Activated T-cell treated with anti-CD3 and anti-CD28 coated beads, Interleukin-2, amount 50 U/mL, for 4 hours (primary cell): ENCODE measurements around the gene DRAXIN. TPM values are rescaled to one million over a fixed set of nuclear protein-coding genes. Genes with fewer than 3 reads are reported as not detected.

ENCODE experiments used
- ATAC-seq, 2 donors: fragments of 200-7000 bp; cut with Tn5 transposase; one replicate each; pipeline ENCODE4 v1.10.0; 2021
- DNase-seq: peaks from one replicate; pipeline ENCODE4 v3.0.0-alpha.2; 2020
- H3K27me3 Mint-ChIP-seq: one replicate; pipeline ENCODE4 v1.8.0; 2021; ENCODE audit warnings: low read depth, mixed read lengths
- H3K36me3 Mint-ChIP-seq: one replicate; pipeline ENCODE4 v1.8.0; 2022; ENCODE audit warnings: mixed read lengths; ENCODE audit not compliant: insufficient read depth
- H3K4me1 Mint-ChIP-seq: one replicate; pipeline ENCODE4 v1.8.0; 2021; ENCODE audit warnings: low read depth, mixed read lengths
- H3K4me3 Mint-ChIP-seq: one replicate; pipeline ENCODE4 v1.8.0; 2021; ENCODE audit warnings: mild to moderate bottlenecking, moderate library complexity, mixed read lengths
- H3K9me3 Mint-ChIP-seq: one replicate; pipeline ENCODE4 v1.8.0; 2021; ENCODE audit warnings: mixed read lengths
- total RNA-seq, 3 donors: library from RNA; stranded (reverse); gene quantifications; one replicate each; pipeline ENCODE4 v1.2.1, GENCODE V29; 2021

DRAXIN gene
- total RNA-seq, 3 donors from 2014 or later, result 0.03 to 0.08 (median 0.05) TPM

DNA sequence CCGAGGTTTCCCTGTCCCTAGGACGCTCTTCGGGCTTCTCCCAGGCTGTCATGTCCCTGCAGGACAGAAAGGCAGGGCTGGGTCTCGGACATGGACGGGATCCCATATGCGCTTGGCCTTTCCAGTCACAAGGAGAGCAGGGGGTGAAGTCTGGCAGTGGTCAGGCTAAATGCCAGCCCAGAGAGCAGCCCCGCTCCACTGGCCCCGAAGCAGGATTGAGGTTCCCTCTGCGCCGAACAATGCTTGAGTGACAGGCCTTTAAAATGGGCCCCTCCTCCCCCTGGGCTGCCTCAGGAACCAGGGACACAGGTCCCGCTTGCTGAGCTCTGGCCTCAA is 12.7 kb downstream of the DRAXIN start:
- no peaks in the 10 kb centered on the region for H3K9me3 Mint-ChIP-seq
- H3K36me3 Mint-ChIP-seq, result no peaks in the 10 kb centered on the region
- H3K4me1 Mint-ChIP-seq, result no peaks in the 10 kb centered on the region
- no peak overlapping the region for H3K4me3 Mint-ChIP-seq
- H3K27me3 Mint-ChIP-seq, result peaks cover 12% of the 10 kb centered on the region
- no peak for DNase-seq
- ATAC-seq, result no peak

DNA sequence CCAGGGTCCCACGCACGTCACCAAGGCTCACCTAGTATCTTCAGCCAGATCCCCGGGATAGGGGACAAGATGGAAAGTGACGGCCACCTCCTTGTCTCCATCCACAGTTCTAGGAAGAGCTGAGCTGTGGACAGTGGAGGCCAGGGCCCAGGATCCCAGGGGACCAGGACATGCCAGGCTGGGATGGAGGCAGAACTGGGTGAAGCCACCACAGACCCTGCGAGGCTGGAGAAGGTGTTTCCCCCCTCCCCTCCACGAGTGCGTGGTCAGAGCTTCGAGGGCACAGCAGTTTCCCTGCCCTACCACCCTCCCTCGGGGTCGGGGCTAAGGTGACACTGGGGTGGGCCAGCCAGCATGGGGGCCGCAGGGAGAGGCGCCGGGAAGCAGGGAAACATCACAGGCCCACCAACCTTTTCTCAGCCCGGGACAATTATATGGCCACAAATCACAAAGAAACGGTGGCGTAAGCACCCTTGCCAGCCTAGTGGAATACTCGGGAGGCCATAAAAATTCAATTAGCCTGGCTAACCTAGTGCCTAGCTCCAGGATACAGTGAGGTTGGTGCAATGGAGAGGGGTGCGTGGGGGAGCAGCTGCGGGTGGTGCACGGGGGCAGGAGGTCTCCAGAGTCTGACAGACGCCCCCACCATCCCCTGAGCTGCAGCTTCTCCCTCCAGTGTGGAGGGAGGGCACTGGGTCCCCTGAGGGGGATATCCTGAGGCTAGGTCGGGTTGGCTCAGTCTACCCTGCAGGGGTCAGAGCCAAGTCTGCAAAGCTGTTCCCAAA is 13.4 kb downstream of the DRAXIN start:
- peaks cover 12% of the 10 kb centered on the region for H3K27me3 Mint-ChIP-seq
- H3K9me3 Mint-ChIP-seq, result no peaks in the 10 kb centered on the region
- no peaks in the 10 kb centered on the region for H3K4me1 Mint-ChIP-seq
- ATAC-seq (no peak), DNase-seq (no peak)
- H3K4me3 Mint-ChIP-seq, result no peak overlapping the region
- H3K36me3 Mint-ChIP-seq, result no peaks in the 10 kb centered on the region

DNA sequence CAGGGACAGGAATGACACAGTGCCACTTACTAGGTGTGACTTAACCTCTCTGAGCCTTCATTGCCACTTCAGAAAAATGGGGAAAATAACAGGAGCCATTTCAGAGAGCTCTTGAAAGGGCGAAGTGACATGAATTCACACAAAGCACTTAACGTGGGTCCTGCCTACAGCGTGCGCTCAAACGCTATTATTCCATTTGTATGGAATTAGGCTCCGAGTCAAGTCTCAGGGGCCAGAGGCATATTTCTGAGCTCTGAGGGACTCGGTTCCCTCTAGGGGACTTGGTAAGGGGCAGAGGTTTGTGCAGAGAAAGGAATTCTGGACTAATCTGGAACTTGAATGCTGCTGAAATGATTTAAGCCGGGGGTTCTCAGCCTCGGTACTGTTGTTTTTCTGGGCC is 14.1 kb downstream of the DRAXIN start:
- no peak for ATAC-seq
- no peak for DNase-seq
- Mint-ChIP-seq H3K4me3 (no peak overlapping the region), H3K9me3 (no peaks in the 10 kb centered on the region), H3K36me3 (no peaks in the 10 kb centered on the region), H3K27me3 (peaks cover 12% of the 10 kb centered on the region), H3K4me1 (no peaks in the 10 kb centered on the region)

DNA sequence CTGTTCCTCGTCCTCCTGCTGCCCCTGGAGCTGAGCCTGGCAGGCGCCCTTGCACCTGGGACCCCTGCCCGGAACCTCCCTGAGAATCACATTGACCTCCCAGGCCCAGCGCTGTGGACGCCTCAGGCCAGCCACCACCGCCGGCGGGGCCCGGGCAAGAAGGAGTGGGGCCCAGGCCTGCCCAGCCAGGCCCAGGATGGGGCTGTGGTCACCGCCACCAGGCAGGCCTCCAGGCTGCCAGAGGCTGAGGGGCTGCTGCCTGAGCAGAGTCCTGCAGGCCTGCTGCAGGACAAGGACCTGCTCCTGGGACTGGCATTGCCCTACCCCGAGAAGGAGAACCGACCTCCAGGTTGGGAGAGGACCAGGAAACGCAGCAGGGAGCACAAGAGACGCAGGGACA is 14.8 kb downstream of the DRAXIN start:
- DNase-seq (no peak), ATAC-seq (no peak)
- H3K4me1 Mint-ChIP-seq, result no peaks in the 10 kb centered on the region
- no peaks in the 10 kb centered on the region for H3K36me3 Mint-ChIP-seq
- peaks cover 7% of the 10 kb centered on the region for H3K27me3 Mint-ChIP-seq
- no peak overlapping the region for H3K4me3 Mint-ChIP-seq
- no peaks in the 10 kb centered on the region for H3K9me3 Mint-ChIP-seq

DNA sequence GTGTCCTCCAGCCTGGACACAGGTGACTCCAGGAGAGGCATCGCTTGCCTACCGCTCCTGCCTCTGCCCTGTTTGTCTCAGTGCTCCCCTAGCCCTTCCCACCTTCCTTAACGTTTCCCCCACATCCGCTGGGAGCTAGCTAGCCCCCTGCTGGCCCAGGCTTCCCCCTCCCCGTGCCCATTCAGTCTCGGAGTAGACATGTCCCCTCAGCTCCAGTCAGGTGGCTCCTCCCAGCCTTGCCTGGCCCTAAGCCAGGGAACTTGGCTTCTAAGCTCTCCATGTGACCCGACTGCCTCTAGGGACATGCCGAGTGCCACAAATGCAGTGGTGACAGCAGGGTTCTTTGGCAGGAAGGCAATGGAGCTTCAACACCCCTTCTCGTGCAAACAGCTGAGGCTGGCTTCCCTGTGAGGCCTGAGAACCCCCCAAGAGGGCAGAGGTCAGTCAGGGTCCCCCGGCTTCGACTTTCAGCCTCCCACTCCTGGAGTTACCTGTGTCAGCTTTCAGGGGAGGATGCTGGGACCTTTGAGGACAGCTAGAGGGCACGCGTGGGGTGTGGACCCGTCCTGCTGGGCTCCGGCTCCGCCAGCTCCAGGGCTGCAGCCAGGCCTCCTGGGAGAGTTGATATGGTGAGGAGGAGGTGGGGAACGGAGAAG is 16.2 kb downstream of the DRAXIN start:
- H3K36me3 Mint-ChIP-seq, result no peaks in the 10 kb centered on the region
- no peaks in the 10 kb centered on the region for H3K4me1 Mint-ChIP-seq
- no peak for DNase-seq
- H3K4me3 Mint-ChIP-seq, result no peak overlapping the region
- no peaks in the 10 kb centered on the region for H3K9me3 Mint-ChIP-seq
- peaks cover 7% of the 10 kb centered on the region for H3K27me3 Mint-ChIP-seq
- ATAC-seq, result no peak

DNA sequence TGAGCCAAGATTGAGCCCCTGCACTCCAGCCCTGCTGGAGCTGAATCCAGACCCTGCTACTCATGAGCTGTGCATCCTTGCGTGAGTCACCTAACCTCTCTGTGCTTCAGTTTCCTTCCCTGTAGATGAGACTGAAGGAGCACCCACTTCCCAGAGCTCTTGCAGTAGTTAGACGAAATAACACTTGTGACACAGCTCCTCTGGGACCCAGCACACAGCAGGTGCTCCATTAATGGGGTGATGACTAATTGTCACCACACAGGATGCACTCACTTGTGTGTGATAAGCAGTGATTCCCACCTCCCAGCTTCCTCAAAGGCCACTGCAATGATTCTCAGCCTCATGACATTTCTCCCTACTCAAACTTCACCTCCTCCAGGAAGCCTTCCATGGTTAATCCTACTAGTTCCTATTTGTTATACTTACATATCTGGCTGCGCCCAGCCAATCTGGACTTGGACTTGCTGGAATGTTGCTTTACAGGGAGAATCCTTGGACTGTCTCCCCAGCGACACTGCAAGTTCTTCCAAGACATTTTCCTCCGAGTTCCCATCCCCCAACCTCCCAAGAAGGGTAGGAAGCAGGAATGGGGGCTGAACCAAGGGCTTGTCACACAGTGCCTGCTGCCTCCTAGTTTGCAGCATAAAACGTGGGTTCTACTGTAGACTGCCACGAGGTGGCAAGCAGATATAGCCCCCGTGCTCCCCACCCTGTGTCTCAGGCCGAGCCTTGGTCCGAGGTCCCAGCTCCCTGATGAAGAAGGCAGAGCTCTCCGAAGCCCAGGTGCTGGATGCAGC is 17.2 kb downstream of the DRAXIN start:
- Mint-ChIP-seq H3K27me3 (peaks cover 4% of the 10 kb centered on the region), H3K4me3 (no peak overlapping the region), H3K4me1 (no peaks in the 10 kb centered on the region), H3K36me3 (no peaks in the 10 kb centered on the region), H3K9me3 (no peaks in the 10 kb centered on the region)
- DNase-seq, result no peak
- ATAC-seq, result peak in 1 of 2 donors; percentile 23

DNA sequence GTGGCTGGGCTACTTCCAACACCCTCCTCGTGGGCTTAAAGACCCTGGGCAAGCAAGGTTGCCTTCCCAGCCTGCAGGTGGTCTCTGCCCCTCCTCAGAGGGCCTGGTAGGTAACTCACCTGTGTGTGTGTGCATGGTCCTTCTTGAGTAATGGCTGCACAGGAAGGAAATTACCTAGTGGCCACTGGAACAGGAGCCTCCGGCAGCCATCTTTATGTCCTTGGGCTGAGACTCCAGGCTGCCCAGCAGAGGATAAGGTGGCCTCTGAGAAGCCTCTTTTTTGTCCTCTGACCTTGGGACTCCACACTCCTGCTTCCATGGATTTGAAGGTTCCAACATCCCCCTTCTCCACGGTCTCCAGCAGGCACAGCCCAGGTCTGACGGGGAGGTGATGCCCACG is 20.0 kb downstream of the DRAXIN start:
- H3K36me3 Mint-ChIP-seq, result no peaks in the 10 kb centered on the region

DNA sequence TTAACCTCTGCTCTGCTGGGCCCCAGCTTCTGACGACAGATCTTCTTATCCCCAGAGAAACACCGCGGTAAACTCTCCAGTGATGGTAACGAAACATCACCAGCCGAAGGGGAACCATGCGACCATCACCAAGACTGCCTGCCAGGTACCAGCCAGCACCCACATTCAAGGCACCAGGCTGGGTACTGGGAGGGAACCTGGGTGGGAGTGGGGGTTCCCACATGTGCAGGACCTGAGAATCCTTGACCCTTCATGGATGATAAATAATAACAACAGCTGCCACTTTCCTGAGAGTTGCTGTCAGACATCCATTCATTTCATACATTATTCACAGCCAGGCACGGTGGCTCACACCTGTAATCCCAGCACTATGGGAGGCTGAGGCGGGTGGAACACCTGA is 20.8 kb downstream of the DRAXIN start:
- Mint-ChIP-seq H3K36me3 (no peaks in the 10 kb centered on the region), H3K27me3 (no peaks in the 10 kb centered on the region)

More for the DNA sequence above, 20.0 kb downstream of the DRAXIN start:
- Mint-ChIP-seq H3K9me3 (no peaks in the 10 kb centered on the region), H3K27me3 (no peaks in the 10 kb centered on the region), H3K4me3 (no peak overlapping the region), H3K4me1 (no peaks in the 10 kb centered on the region)
- ATAC-seq, result no peak
- no peak for DNase-seq

DNA sequence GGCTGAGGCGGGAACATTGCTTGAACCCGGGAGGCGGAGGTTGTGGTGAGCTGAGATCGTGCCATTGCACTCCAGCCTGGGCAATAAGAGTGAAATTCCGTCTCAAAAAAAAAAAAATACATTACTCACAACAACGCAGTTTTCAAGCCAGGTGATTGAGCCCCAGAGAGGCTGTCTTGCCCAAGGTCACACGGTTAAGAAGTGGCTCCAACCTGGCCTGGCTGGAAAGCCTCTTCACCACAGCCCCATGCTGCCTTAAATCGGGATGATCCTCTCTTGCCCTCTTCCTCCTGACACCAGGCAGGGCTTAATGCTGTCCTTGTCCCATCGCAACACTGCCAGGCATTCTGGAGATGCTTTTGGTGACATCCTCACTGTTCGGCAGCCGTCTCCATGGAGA is 21.6 kb downstream of the DRAXIN start:
- Mint-ChIP-seq H3K9me3 (no peaks in the 10 kb centered on the region), H3K4me1 (no peaks in the 10 kb centered on the region), H3K4me3 (no peak overlapping the region), H3K36me3 (no peaks in the 10 kb centered on the region), H3K27me3 (no peaks in the 10 kb centered on the region)
- no peak for ATAC-seq
- no peak for DNase-seq

More for the DNA sequence above, 20.8 kb downstream of the DRAXIN start:
- no peaks in the 10 kb centered on the region for H3K9me3 Mint-ChIP-seq
- no peak overlapping the region for H3K4me3 Mint-ChIP-seq
- DNase-seq (no peak), ATAC-seq (no peak)
- no peaks in the 10 kb centered on the region for H3K4me1 Mint-ChIP-seq

DNA sequence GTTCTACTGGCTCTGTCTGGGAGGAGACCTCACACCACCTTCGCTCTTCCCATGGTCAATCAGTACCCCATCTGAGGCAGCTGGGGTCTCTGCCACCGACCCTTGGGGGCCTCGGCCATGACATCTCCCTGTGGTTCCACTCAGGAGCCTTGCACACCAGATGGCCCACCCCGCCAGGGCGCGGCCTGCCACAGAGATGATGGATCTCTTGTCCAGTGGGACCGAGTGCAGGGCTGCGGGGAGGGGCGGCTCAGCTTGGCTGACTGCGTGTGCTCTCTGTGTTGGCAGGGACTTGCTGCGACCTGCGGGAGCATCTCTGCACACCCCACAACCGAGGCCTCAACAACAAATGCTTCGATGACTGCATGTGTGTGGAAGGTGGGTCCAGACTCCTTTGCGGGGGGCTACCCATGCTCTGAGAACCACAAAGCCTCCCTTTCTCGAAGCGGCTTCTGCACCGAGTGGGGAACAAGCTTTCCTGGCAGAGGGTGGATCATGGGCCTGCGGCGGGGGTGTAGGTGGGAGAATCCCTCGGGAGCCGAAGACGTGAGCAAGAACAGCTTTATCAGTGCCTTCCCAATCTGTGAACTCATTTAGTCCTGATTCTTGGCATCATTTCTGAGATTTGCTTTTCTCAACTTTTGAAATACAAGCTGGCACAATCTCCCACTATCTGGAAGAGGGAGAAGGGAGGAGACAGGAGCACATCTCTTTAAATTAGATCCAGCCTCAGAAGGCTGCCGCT is 23.5 kb downstream of the DRAXIN start:
- H3K4me1 Mint-ChIP-seq, result peaks cover 13% of the 10 kb centered on the region
- no peaks in the 10 kb centered on the region for H3K9me3 Mint-ChIP-seq
- no peaks in the 10 kb centered on the region for H3K36me3 Mint-ChIP-seq
- ATAC-seq (no peak), DNase-seq (no peak)
- H3K4me3 Mint-ChIP-seq, result no peak overlapping the region
- no peaks in the 10 kb centered on the region for H3K27me3 Mint-ChIP-seq

DNA sequence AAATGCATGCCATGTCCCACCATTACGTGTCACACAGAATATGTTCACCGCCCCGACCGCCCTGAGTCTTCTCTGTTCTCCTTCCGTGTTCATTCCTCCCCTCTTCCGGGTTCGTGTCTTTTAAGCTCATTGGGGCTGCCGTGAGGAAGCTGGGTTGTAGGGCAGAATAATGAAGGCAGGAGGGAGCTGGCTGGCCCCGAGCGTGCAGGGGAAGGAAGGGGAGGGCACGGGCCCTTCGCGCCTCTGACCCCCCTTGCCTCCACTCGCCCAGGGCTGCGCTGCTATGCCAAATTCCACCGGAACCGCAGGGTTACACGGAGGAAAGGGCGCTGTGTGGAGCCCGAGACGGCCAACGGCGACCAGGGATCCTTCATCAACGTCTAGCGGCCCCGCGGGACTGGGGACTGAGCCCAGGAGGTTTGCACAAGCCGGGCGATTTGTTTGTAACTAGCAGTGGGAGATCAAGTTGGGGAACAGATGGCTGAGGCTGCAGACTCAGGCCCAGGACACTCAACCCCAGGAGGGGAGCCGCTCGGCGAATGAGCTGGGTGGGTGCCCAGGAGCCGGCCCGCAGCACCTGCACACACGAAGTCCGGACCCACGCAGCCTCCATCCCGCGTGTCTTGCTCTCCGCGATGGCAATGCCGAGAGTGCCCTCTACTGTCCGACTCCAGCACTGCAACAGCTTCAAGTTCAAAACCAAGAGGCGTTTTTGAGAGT is 28.0 kb downstream of the DRAXIN start:
- Mint-ChIP-seq H3K27me3 (no peaks in the 10 kb centered on the region), H3K4me3 (peak overlapping the region; percentile 81), H3K9me3 (no peaks in the 10 kb centered on the region), H3K36me3 (no peaks in the 10 kb centered on the region), H3K4me1 (peaks cover 14% of the 10 kb centered on the region)
- DNase-seq (peak; percentile 90), ATAC-seq (peak; percentile 85 to 87)

DNA sequence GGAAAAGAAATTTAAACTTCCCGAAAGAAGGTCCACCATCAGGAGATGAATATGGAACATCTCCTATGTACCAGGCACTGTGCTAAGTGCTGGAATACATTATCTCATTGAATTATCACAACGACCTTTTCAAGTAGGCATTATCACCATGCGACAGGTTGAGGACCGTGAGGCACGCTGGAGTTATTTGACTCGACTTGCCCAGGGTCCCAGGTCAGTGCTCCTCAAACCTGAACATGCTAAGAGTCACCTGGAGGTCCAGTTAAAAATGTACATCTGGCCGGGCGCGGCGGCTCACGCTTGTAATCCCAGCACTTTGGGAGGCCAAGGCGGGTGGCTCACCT is 28.5 kb downstream of the DRAXIN start:
- Mint-ChIP-seq H3K9me3 (no peaks in the 10 kb centered on the region), H3K36me3 (no peaks in the 10 kb centered on the region), H3K27me3 (no peaks in the 10 kb centered on the region), H3K4me3 (peak overlapping the region; percentile 81), H3K4me1 (peaks cover 14% of the 10 kb centered on the region)
- DNase-seq, result no peak
- ATAC-seq, result no peak

DNA sequence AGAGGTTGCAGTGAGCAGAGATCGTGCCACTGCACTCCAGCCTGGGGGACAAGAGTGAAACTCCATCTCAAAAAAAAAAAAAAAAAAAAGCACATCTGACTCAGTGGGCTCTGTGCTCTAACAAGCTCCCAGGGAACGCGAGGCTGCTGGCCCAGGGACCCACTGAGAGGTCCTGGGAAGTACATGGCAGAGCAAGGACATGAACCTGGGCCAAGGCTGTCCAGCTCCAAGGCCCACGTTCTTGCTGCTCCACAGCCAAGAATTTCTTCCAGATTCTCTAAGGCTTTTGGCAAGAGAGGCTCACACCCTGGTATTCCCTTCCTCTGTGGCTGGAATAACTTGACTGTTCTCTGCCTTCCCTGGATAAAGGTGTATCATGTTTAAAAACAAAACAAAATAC is 29.0 kb downstream of the DRAXIN start:
- no peaks in the 10 kb centered on the region for H3K36me3 Mint-ChIP-seq
- H3K4me1 Mint-ChIP-seq, result peaks cover 16% of the 10 kb centered on the region
- no peaks in the 10 kb centered on the region for H3K9me3 Mint-ChIP-seq
- ATAC-seq, result no peak
- no peak overlapping the region for H3K4me3 Mint-ChIP-seq
- no peaks in the 10 kb centered on the region for H3K27me3 Mint-ChIP-seq
- no peak for DNase-seq

DNA sequence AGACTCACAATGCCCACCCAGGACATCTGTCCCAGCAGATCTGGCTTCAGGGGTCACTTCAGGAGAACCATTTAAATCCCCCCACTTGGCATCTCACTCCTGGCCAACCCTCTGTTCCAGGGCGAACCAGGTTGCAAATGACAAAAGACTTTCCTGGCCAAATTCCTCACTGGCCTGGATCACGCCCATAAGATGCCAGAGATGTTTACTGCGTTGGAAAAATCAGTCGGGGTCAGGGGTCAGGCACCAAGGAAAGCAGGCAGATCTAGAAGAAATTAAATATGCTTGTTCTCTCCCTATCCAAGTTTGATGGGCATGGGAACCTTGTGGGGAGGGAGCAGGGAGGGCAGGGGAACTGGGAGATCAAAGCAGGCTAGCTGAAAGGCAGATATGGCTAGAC is 29.8 kb downstream of the DRAXIN start:
- ATAC-seq, result no peak
- Mint-ChIP-seq H3K9me3 (no peaks in the 10 kb centered on the region), H3K4me3 (no peak overlapping the region), H3K36me3 (no peaks in the 10 kb centered on the region), H3K27me3 (no peaks in the 10 kb centered on the region), H3K4me1 (peaks cover 19% of the 10 kb centered on the region)
- no peak for DNase-seq
